ENCODE measurements around the gene HES5.

- TF ChIP-seq ZNF274 (IDR thresholded peaks at IDR 0.05; ENCODE audit: low read depth, low read length), result no peak
- no peak for TF ChIP-seq YY1 (IDR thresholded peaks at IDR 0.05; ENCODE audit: insufficient read depth, insufficient read length)
Observed at GRCh38 chr1:2496746-2497145, 33.3 kb downstream of the HES5 start.

Data from NT2/D1 (cell line).